ENCODE measurements around the gene SYVN1. TPM values are rescaled to one million over a fixed set of nuclear protein-coding genes. Genes with fewer than 3 reads are reported as not detected.

The SYVN1 gene
- 13.3 and 33.4 TPM in 2 replicates for polyA plus RNA-seq (2011; rRNA removed)
- polyA minus RNA-seq (2011; rRNA and poly(A)+ RNA removed), result 31.7 and 40.2 TPM in 2 replicates

- ChIA-PET CTCF (interaction anchor here (0.5 to 1.4 kb wide), 10 partner anchors 10 to 645 kb away, joined by 3 to 11 read pairs (median 4); partner anchors contain the start of genes CAPN1, TM7SF2 and ZNHIT2), POLR2A (interaction anchor here (0.6 to 1.3 kb wide), 2 partner anchors 12 to 120 kb away, joined by 3 to 5 read pairs; partner anchors contain the start of genes FAU and MRPL49)
- Histone ChIP-seq H3K27me3 (ENCODE audit: control insufficient read depth, insufficient read depth, low read length) (no peaks in the 10 kb centered on the region), H3K4me3 (ENCODE audit: low read depth, low read length) (peak within 1 kb of the TSS; percentile 84), H3K36me3 (ENCODE audit: control insufficient read depth, insufficient read depth, low read length) (peaks cover 30% of the 10 kb centered on the region)
- DNase-seq (ENCODE audit: low read depth), result no peak
- no peak for TF ChIP-seq CTCF (IDR thresholded peaks at IDR 0.05; ENCODE audit: insufficient read depth, low read depth, low read length)
These were observed at the start of gene SYVN1 for GRCh38 chr11:65134240-65134951. TSS of gene SYVN1 (minus strand) at chr11:65134519. CDS start at chr11:65133601, 918 bp downstream.

GRCh38 chr11:65183201-65183891 is 49.0 kb upstream of the SYVN1 start:
- DNase-seq (ENCODE audit: low read depth), result no peak
- Histone ChIP-seq H3K4me3 (ENCODE audit: low read depth, low read length) (peak overlapping the region; percentile 81), H3K27me3 (ENCODE audit: control insufficient read depth, insufficient read depth, low read length) (no peaks in the 10 kb centered on the region), H3K36me3 (ENCODE audit: control insufficient read depth, insufficient read depth, low read length) (peaks cover 31% of the 10 kb centered on the region)
- ChIA-PET POLR2A (interaction anchor here (0.7 kb wide), 1 partner anchor 289 kb away, joined by 3 read pairs; no protein-coding TSS in a partner anchor), CTCF (interaction anchor here (0.6 to 2.1 kb wide), 4 partner anchors 34 to 147 kb away, joined by 3 to 6 read pairs (median 4); no protein-coding TSS in a partner anchor)
- TF ChIP-seq CTCF (IDR thresholded peaks at IDR 0.05; ENCODE audit: insufficient read depth, low read depth, low read length), result no peak

- peaks cover 24% of the 10 kb centered on the region for H3K36me3 ChIP-seq (ENCODE audit: control insufficient read depth, insufficient read depth, low read length)
- TF ChIP-seq CTCF (IDR thresholded peaks at IDR 0.05; ENCODE audit: insufficient read depth, low read depth, low read length), result no peak
- no peaks in the 10 kb centered on the region for H3K27me3 ChIP-seq (ENCODE audit: control insufficient read depth, insufficient read depth, low read length)
- H3K4me3 ChIP-seq (ENCODE audit: low read depth, low read length), result peak overlapping the region; percentile 81
- POLR2A ChIA-PET, result interaction anchor here (0.7 to 0.8 kb wide), 2 partner anchors 72 to 290 kb away, joined by 3 to 4 read pairs; no protein-coding TSS in a partner anchor
- no peak for DNase-seq (ENCODE audit: low read depth)
- CTCF ChIA-PET, result interaction anchor here (0.9 to 3.0 kb wide), 8 partner anchors 13 to 148 kb away, joined by 3 to 14 read pairs (median 6); partner anchors contain the start of genes SPDYC and TM7SF2
These were observed 48.2 kb upstream of the SYVN1 start for GRCh38 chr11:65182258-65183170.

- no peak for TF ChIP-seq CTCF (IDR thresholded peaks at IDR 0.05; ENCODE audit: insufficient read depth, low read depth, low read length)
- Histone ChIP-seq H3K27me3 (ENCODE audit: control insufficient read depth, insufficient read depth, low read length) (no peaks in the 10 kb centered on the region), H3K4me3 (ENCODE audit: low read depth, low read length) (peak within 1 kb of the TSS; percentile 81), H3K36me3 (ENCODE audit: control insufficient read depth, insufficient read depth, low read length) (peaks cover 18% of the 10 kb centered on the region)
- ChIA-PET POLR2A (interaction anchor here (0.8 kb wide), 1 partner anchor 73 kb away, joined by 4 read pairs; no protein-coding TSS in a partner anchor), CTCF (interaction anchor here (0.7 to 3.0 kb wide), 14 partner anchors 12 to 168 kb away, joined by 3 to 14 read pairs (median 5); partner anchors contain the start of genes ARL2, SPDYC, TM7SF2 and ZNHIT2)
- DNase-seq (ENCODE audit: low read depth), result peak; percentile 44
These were observed 47.4 kb upstream of the SYVN1 start, which contains the start of gene CAPN1 for GRCh38 chr11:65181569-65182257. TSS of gene CAPN1 (plus strand) at chr11:65181928. CDS start at chr11:65182702, 774 bp downstream.

Measured in BJ (cell line).